MM.1S (cell line): ENCODE results near the gene FNDC5.

Experiments
- EZH2 ChIP-seq: fragments of 300-600 bp; sonication (generic); optimal IDR thresholded peaks from 2 replicates; pipeline ENCODE3; 2017; ENCODE audit warnings: low read depth, mild to moderate bottlenecking, antibody characterized with exemption, low read length, mixed read lengths
- EZH2phosphoT487 ChIP-seq: fragments of 300-600 bp; sonication (generic); IDR thresholded peaks from 2 replicates; pipeline ENCODE4 v1.6.1; 2018; ENCODE audit warnings: antibody characterized with exemption, low read length
- TF ChIP-seq, protein P1 (sequence below): fragments of 300-600 bp; sonication (generic); IDR thresholded peaks from 2 replicates; pipeline ENCODE4 v1.5.1; 2016; ENCODE audit warnings: antibody characterized with exemption, low read length, mixed read lengths

DNA sequence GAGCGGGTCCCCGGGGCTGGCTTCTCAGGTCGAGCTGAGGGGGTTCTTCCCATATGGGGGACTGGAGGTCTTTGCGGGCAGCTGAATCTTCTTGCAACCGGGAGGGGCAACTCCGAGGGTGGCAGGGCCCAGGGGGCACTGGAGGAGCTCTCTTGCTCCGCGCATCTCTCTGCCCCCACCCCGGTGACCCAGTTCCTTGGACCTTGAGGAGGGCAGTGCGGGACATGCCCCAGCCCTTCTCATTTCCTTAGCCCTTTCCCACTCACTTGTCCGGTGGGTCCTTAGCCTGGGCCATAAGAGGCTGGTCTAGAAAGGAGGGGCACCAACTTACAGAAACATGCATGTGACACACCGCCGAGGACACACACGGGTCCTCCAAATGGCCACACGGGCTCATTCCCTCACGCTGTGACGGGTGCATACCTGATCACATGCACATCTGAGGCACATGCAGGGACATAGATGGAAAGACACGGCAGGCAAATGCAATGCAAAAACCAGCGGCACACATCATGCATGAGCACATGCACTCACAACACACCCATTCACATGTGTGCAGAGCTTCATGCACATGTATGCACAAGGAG, 16.2 kb upstream of the FNDC5 start:
- TF ChIP-seq, protein P1, sequence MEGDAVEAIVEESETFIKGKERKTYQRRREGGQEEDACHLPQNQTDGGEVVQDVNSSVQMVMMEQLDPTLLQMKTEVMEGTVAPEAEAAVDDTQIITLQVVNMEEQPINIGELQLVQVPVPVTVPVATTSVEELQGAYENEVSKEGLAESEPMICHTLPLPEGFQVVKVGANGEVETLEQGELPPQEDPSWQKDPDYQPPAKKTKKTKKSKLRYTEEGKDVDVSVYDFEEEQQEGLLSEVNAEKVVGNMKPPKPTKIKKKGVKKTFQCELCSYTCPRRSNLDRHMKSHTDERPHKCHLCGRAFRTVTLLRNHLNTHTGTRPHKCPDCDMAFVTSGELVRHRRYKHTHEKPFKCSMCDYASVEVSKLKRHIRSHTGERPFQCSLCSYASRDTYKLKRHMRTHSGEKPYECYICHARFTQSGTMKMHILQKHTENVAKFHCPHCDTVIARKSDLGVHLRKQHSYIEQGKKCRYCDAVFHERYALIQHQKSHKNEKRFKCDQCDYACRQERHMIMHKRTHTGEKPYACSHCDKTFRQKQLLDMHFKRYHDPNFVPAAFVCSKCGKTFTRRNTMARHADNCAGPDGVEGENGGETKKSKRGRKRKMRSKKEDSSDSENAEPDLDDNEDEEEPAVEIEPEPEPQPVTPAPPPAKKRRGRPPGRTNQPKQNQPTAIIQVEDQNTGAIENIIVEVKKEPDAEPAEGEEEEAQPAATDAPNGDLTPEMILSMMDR = no peak
- TF ChIP-seq EZH2phosphoT487 (no peak), EZH2 (no peak)
